Measurements from ENCODE around the gene CDH23. TPM values are rescaled to one million over a fixed set of nuclear protein-coding genes. Genes with fewer than 3 reads are reported as not detected.

The CDH23 gene
- polyA plus RNA-seq, 2 donors: 1.6 to 3.2 TPM

GRCh38 chr10:71756311-71757191, 359.8 kb downstream of the CDH23 start:
- no peaks in the 10 kb centered on the region for H3K9me3 ChIP-seq (ENCODE audit: control insufficient read depth in 2 of 2, insufficient read depth in 1 of 2, low read depth in 1 of 2, low read length in 1 of 2)
- WGBS, 2 donors: 73 to 75% methylated on average over 12 of the region's 12 CpGs
- H3K36me3 ChIP-seq (ENCODE audit: control insufficient read depth in 2 of 2, insufficient read depth in 2 of 2, low read length in 1 of 2): peaks cover 5 to 34% of the 10 kb centered on the region in 2 donors
- no peaks in the 10 kb centered on the region for H3K27me3 ChIP-seq (ENCODE audit: control insufficient read depth in 1 of 2, insufficient read depth in 2 of 2, low read length in 2 of 2)
- H3K4me3 ChIP-seq (ENCODE audit: low read depth in 1 of 2, low read length in 2 of 2): no peak overlapping the region
- H3K27ac ChIP-seq (ENCODE audit: low read depth in 2 of 2, low read length in 1 of 2): peak overlapping the region; percentile 81 to 82
- peaks cover 7 to 25% of the 10 kb centered on the region in 2 donors for H3K4me1 ChIP-seq (ENCODE audit: control insufficient read depth in 2 of 2, insufficient read depth in 2 of 2, low read length in 1 of 2)

GRCh38 chr10:71757399-71757922, 360.7 kb downstream of the CDH23 start:
- 42 to 43% methylated on average over 11 of the region's 11 CpGs for WGBS, 2 donors
- H3K27me3 ChIP-seq (ENCODE audit: control insufficient read depth in 1 of 2, insufficient read depth in 2 of 2, low read length in 2 of 2): no peaks in the 10 kb centered on the region
- H3K4me1 ChIP-seq (ENCODE audit: control insufficient read depth in 2 of 2, insufficient read depth in 2 of 2, low read length in 1 of 2): peaks cover 13 to 32% of the 10 kb centered on the region in 2 donors
- H3K27ac ChIP-seq (ENCODE audit: low read depth in 2 of 2, low read length in 1 of 2): peak overlapping the region; percentile 81 to 82
- no peaks in the 10 kb centered on the region for H3K9me3 ChIP-seq (ENCODE audit: control insufficient read depth in 2 of 2, insufficient read depth in 1 of 2, low read depth in 1 of 2, low read length in 1 of 2)
- no peak overlapping the region for H3K4me3 ChIP-seq (ENCODE audit: low read depth in 1 of 2, low read length in 2 of 2)
- peaks cover 0 to 30% of the 10 kb centered on the region in 2 donors for H3K36me3 ChIP-seq (ENCODE audit: control insufficient read depth in 2 of 2, insufficient read depth in 2 of 2, low read length in 1 of 2)

- no peaks in the 10 kb centered on the region for H3K9me3 ChIP-seq (ENCODE audit: control insufficient read depth in 2 of 2, insufficient read depth in 1 of 2, low read depth in 1 of 2, low read length in 1 of 2)
- no peak overlapping the region for H3K4me3 ChIP-seq (ENCODE audit: low read depth in 1 of 2, low read length in 2 of 2)
- H3K36me3 ChIP-seq (ENCODE audit: control insufficient read depth in 2 of 2, insufficient read depth in 2 of 2, low read length in 1 of 2): peaks cover 0 to 20% of the 10 kb centered on the region in 2 donors
- peaks cover 22 to 44% of the 10 kb centered on the region in 2 donors for H3K4me1 ChIP-seq (ENCODE audit: control insufficient read depth in 2 of 2, insufficient read depth in 2 of 2, low read length in 1 of 2)
- H3K27me3 ChIP-seq (ENCODE audit: control insufficient read depth in 1 of 2, insufficient read depth in 2 of 2, low read length in 2 of 2): no peaks in the 10 kb centered on the region
- 53 to 54% methylated on average over 3 of the region's 3 CpGs for WGBS, 2 donors
- peak overlapping the region; percentile 68 to 90 for H3K27ac ChIP-seq (ENCODE audit: low read depth in 2 of 2, low read length in 1 of 2)
These were observed 364.4 kb downstream of the CDH23 start for GRCh38 chr10:71761105-71761511.

- Histone ChIP-seq H3K27ac (ENCODE audit: low read depth in 2 of 2, low read length in 1 of 2) (peak overlapping the region; percentile 35 to 90), H3K4me3 (ENCODE audit: low read depth in 1 of 2, low read length in 2 of 2) (no peak overlapping the region), H3K27me3 (ENCODE audit: control insufficient read depth in 1 of 2, insufficient read depth in 2 of 2, low read length in 2 of 2) (no peaks in the 10 kb centered on the region), H3K9me3 (ENCODE audit: control insufficient read depth in 2 of 2, insufficient read depth in 1 of 2, low read depth in 1 of 2, low read length in 1 of 2) (no peaks in the 10 kb centered on the region), H3K36me3 (ENCODE audit: control insufficient read depth in 2 of 2, insufficient read depth in 2 of 2, low read length in 1 of 2) (peaks cover 0 to 20% of the 10 kb centered on the region in 2 donors), H3K4me1 (ENCODE audit: control insufficient read depth in 2 of 2, insufficient read depth in 2 of 2, low read length in 1 of 2) (peaks cover 22 to 48% of the 10 kb centered on the region in 2 donors)
- WGBS, 2 donors: 91 to 92% methylated on average over 26 of the region's 26 CpGs
These were observed 364.9 kb downstream of the CDH23 start for GRCh38 chr10:71761541-71762113.

GRCh38 chr10:71762324-71762723, 365.6 kb downstream of the CDH23 start:
- Histone ChIP-seq H3K9me3 (ENCODE audit: control insufficient read depth in 2 of 2, insufficient read depth in 1 of 2, low read depth in 1 of 2, low read length in 1 of 2) (no peaks in the 10 kb centered on the region), H3K27ac (ENCODE audit: low read depth in 2 of 2, low read length in 1 of 2) (peak overlapping the region; percentile 16 to 90), H3K4me1 (ENCODE audit: control insufficient read depth in 2 of 2, insufficient read depth in 2 of 2, low read length in 1 of 2) (peaks cover 22 to 55% of the 10 kb centered on the region in 2 donors), H3K4me3 (ENCODE audit: low read depth in 1 of 2, low read length in 2 of 2) (no peak overlapping the region), H3K36me3 (ENCODE audit: control insufficient read depth in 2 of 2, insufficient read depth in 2 of 2, low read length in 1 of 2) (peaks cover 0 to 20% of the 10 kb centered on the region in 2 donors), H3K27me3 (ENCODE audit: control insufficient read depth in 1 of 2, insufficient read depth in 2 of 2, low read length in 2 of 2) (no peaks in the 10 kb centered on the region)
- 71 to 85% methylated on average over 5 of the region's 5 CpGs for WGBS, 2 donors

GRCh38 chr10:71763352-71764127, 366.8 kb downstream of the CDH23 start:
- H3K4me1 ChIP-seq (ENCODE audit: control insufficient read depth in 2 of 2, insufficient read depth in 2 of 2, low read length in 1 of 2): peaks cover 28 to 57% of the 10 kb centered on the region in 2 donors
- H3K9me3 ChIP-seq (ENCODE audit: control insufficient read depth in 2 of 2, insufficient read depth in 1 of 2, low read depth in 1 of 2, low read length in 1 of 2): no peaks in the 10 kb centered on the region
- 80 to 86% methylated on average over 11 of the region's 11 CpGs for WGBS, 2 donors
- H3K27ac ChIP-seq (ENCODE audit: low read depth in 2 of 2, low read length in 1 of 2): peak overlapping the region in 1 of 2 donors; percentile 15
- H3K27me3 ChIP-seq (ENCODE audit: control insufficient read depth in 1 of 2, insufficient read depth in 2 of 2, low read length in 2 of 2): no peaks in the 10 kb centered on the region
- H3K4me3 ChIP-seq (ENCODE audit: low read depth in 1 of 2, low read length in 2 of 2): no peak overlapping the region
- peaks cover 0 to 15% of the 10 kb centered on the region in 2 donors for H3K36me3 ChIP-seq (ENCODE audit: control insufficient read depth in 2 of 2, insufficient read depth in 2 of 2, low read length in 1 of 2)

- Histone ChIP-seq H3K9me3 (ENCODE audit: control insufficient read depth in 2 of 2, insufficient read depth in 1 of 2, low read depth in 1 of 2, low read length in 1 of 2) (no peaks in the 10 kb centered on the region), H3K27me3 (ENCODE audit: control insufficient read depth in 1 of 2, insufficient read depth in 2 of 2, low read length in 2 of 2) (no peaks in the 10 kb centered on the region), H3K4me1 (ENCODE audit: control insufficient read depth in 2 of 2, insufficient read depth in 2 of 2, low read length in 1 of 2) (peaks cover 34 to 61% of the 10 kb centered on the region in 2 donors), H3K36me3 (ENCODE audit: control insufficient read depth in 2 of 2, insufficient read depth in 2 of 2, low read length in 1 of 2) (peaks cover 0 to 17% of the 10 kb centered on the region in 2 donors), H3K4me3 (ENCODE audit: low read depth in 1 of 2, low read length in 2 of 2) (no peak overlapping the region), H3K27ac (ENCODE audit: low read depth in 2 of 2, low read length in 1 of 2) (peak overlapping the region; percentile 97)
- WGBS, 2 donors: 50 to 56% methylated on average over 8 of the region's 8 CpGs
These were observed 368.6 kb downstream of the CDH23 start for GRCh38 chr10:71765176-71765904.

- no peaks in the 10 kb centered on the region for H3K27me3 ChIP-seq (ENCODE audit: control insufficient read depth in 1 of 2, insufficient read depth in 2 of 2, low read length in 2 of 2)
- WGBS, 2 donors: 73 to 80% methylated on average over 22 of the region's 22 CpGs
- peaks cover 35 to 61% of the 10 kb centered on the region in 2 donors for H3K4me1 ChIP-seq (ENCODE audit: control insufficient read depth in 2 of 2, insufficient read depth in 2 of 2, low read length in 1 of 2)
- H3K9me3 ChIP-seq (ENCODE audit: control insufficient read depth in 2 of 2, insufficient read depth in 1 of 2, low read depth in 1 of 2, low read length in 1 of 2): no peaks in the 10 kb centered on the region
- no peak overlapping the region for H3K4me3 ChIP-seq (ENCODE audit: low read depth in 1 of 2, low read length in 2 of 2)
- peak overlapping the region; percentile 97 for H3K27ac ChIP-seq (ENCODE audit: low read depth in 2 of 2, low read length in 1 of 2)
- H3K36me3 ChIP-seq (ENCODE audit: control insufficient read depth in 2 of 2, insufficient read depth in 2 of 2, low read length in 1 of 2): peaks cover 0 to 14% of the 10 kb centered on the region in 2 donors
These were observed 369.4 kb downstream of the CDH23 start for GRCh38 chr10:71765906-71766716.

All from esophagus (tissue), 2 donors.